ENCODE data around the gene L3MBTL2. TPM values are rescaled to one million over a fixed set of nuclear protein-coding genes. Genes with fewer than 3 reads are reported as not detected.

Gene L3MBTL2
- total RNA-seq, 1 donor from 2014 or later = 20.9 TPM

- Mint-ChIP-seq H3K36me3 (ENCODE audit: unreplicated experiment) (no peaks in the 10 kb centered on the region), H3K9me3 (ENCODE audit: unreplicated experiment) (no peaks in the 10 kb centered on the region)
These were observed 62.8 kb downstream of the L3MBTL2 start for GRCh38 chr22:41267958-41268357.

GRCh38 chr22:41271787-41272186 lies 66.7 kb downstream of the L3MBTL2 start:
- Mint-ChIP-seq H3K36me3 (ENCODE audit: unreplicated experiment) (no peaks in the 10 kb centered on the region), H3K9me3 (ENCODE audit: unreplicated experiment) (no peaks in the 10 kb centered on the region), H3K4me3 (ENCODE audit: unreplicated experiment) (no peak overlapping the region), H3K27ac (ENCODE audit: unreplicated experiment) (no peak overlapping the region), H3K4me1 (ENCODE audit: low read depth, unreplicated experiment) (no peaks in the 10 kb centered on the region), H3K27me3 (ENCODE audit: unreplicated experiment) (peaks cover 2% of the 10 kb centered on the region)
- TF ChIP-seq CTCF (IDR thresholded peaks at IDR 0.05; ENCODE audit: partially characterized antibody, unreplicated experiment) = no peak
- no peak for DNase-seq

More at GRCh38 chr22:41267958-41268357, 62.8 kb downstream of the L3MBTL2 start:
- Mint-ChIP-seq H3K27ac (ENCODE audit: unreplicated experiment) (no peak overlapping the region), H3K4me1 (ENCODE audit: low read depth, unreplicated experiment) (peaks cover 6% of the 10 kb centered on the region), H3K27me3 (ENCODE audit: unreplicated experiment) (peaks cover 9% of the 10 kb centered on the region), H3K4me3 (ENCODE audit: unreplicated experiment) (no peak overlapping the region)
- no peak for TF ChIP-seq CTCF (IDR thresholded peaks at IDR 0.05; ENCODE audit: partially characterized antibody, unreplicated experiment)
- no peak for DNase-seq

- no peak for TF ChIP-seq CTCF (IDR thresholded peaks at IDR 0.05; ENCODE audit: partially characterized antibody, unreplicated experiment)
- no peak overlapping the region for H3K27ac Mint-ChIP-seq (ENCODE audit: unreplicated experiment)
- peaks cover 2% of the 10 kb centered on the region for H3K27me3 Mint-ChIP-seq (ENCODE audit: unreplicated experiment)
- H3K4me1 Mint-ChIP-seq (ENCODE audit: low read depth, unreplicated experiment) = no peaks in the 10 kb centered on the region
- no peaks in the 10 kb centered on the region for H3K9me3 Mint-ChIP-seq (ENCODE audit: unreplicated experiment)
- DNase-seq = no peak
- H3K36me3 Mint-ChIP-seq (ENCODE audit: unreplicated experiment) = no peaks in the 10 kb centered on the region
- H3K4me3 Mint-ChIP-seq (ENCODE audit: unreplicated experiment) = no peak overlapping the region
These were observed 68.0 kb downstream of the L3MBTL2 start for GRCh38 chr22:41273128-41273527.

- peaks cover 2% of the 10 kb centered on the region for H3K27me3 Mint-ChIP-seq (ENCODE audit: unreplicated experiment)
- no peaks in the 10 kb centered on the region for H3K9me3 Mint-ChIP-seq (ENCODE audit: unreplicated experiment)
- no peak overlapping the region for H3K27ac Mint-ChIP-seq (ENCODE audit: unreplicated experiment)
- H3K4me3 Mint-ChIP-seq (ENCODE audit: unreplicated experiment) = no peak overlapping the region
- TF ChIP-seq CTCF (IDR thresholded peaks at IDR 0.05; ENCODE audit: partially characterized antibody, unreplicated experiment) = no peak
- no peaks in the 10 kb centered on the region for H3K36me3 Mint-ChIP-seq (ENCODE audit: unreplicated experiment)
- H3K4me1 Mint-ChIP-seq (ENCODE audit: low read depth, unreplicated experiment) = no peaks in the 10 kb centered on the region
- DNase-seq = no peak
These were observed 69.7 kb downstream of the L3MBTL2 start for GRCh38 chr22:41274856-41275255.

GRCh38 chr22:41280065-41280464 lies 75.0 kb downstream of the L3MBTL2 start:
- no peak for DNase-seq
- Mint-ChIP-seq H3K9me3 (ENCODE audit: unreplicated experiment) (peaks cover 2% of the 10 kb centered on the region), H3K4me1 (ENCODE audit: low read depth, unreplicated experiment) (peaks cover 4% of the 10 kb centered on the region), H3K36me3 (ENCODE audit: unreplicated experiment) (no peaks in the 10 kb centered on the region), H3K27ac (ENCODE audit: unreplicated experiment) (no peak overlapping the region), H3K27me3 (ENCODE audit: unreplicated experiment) (peaks cover 2% of the 10 kb centered on the region), H3K4me3 (ENCODE audit: unreplicated experiment) (no peak overlapping the region)
- TF ChIP-seq CTCF (IDR thresholded peaks at IDR 0.05; ENCODE audit: partially characterized antibody, unreplicated experiment) = no peak
